Esophagus muscularis mucosa (tissue), 4 donors: ENCODE results near the gene CYSTM1. TPM values are rescaled to one million over a fixed set of nuclear protein-coding genes. Genes with fewer than 3 reads are reported as not detected.

Source experiments
- DNase-seq: peaks from one replicate; pipeline ENCODE4 v3.0.0-alpha.2; 2017; ENCODE audit errors: extremely low spot score
- H3K27ac ChIP-seq, 4 donors: fragments of 200-600 bp; sonication (generic); replicated peaks in 1 of 4; 1 replicate in 3 of 4; 2 replicates in 1 of 4; pipeline ENCODE4 v1.5.1; 2016 to 2019; ENCODE audit warnings: mild to moderate bottlenecking in 1 of 4
- H3K27me3 ChIP-seq, 4 donors: fragments of 200-600 bp; sonication (generic); one replicate each; pipeline versions ENCODE4 v1.5.1 to v1.6.0; 2016 to 2019
- H3K36me3 ChIP-seq, 4 donors: fragments of 200-600 bp; sonication (generic); one replicate each; pipeline ENCODE4 v1.5.1; 2016 to 2019
- H3K4me1 ChIP-seq, 4 donors: fragments of 200-600 bp; sonication (generic); one replicate each; pipeline ENCODE4 v1.5.1; 2016 to 2019
- H3K4me3 ChIP-seq, 4 donors: fragments of 200-600 bp; sonication (generic); 1 replicate in 2 of 4; 2 replicates in 2 of 4; pipeline ENCODE4 v1.5.1; 2016 to 2019; ENCODE audit warnings: mild to moderate bottlenecking in 4 of 4, moderate library complexity in 1 of 4
- H3K9me3 ChIP-seq, 4 donors: fragments of 200-600 bp; sonication (generic); 1 replicate in 3 of 4; 2 replicates in 1 of 4; pipeline ENCODE4 v1.5.1; 2016 to 2019
- CTCF ChIP-seq, 3 experiments: fragments of 200-600 bp in 2 of 3; fragments of 450-650 bp in 1 of 3; sonication (generic) in 2 of 3; IDR thresholded peaks; one replicate each; pipeline ENCODE4 v1.5.1; 2017 to 2019; ENCODE audit warnings: antibody characterized with exemption in 3 of 3, mild to moderate bottlenecking in 2 of 3, moderate library complexity in 1 of 3
- EP300 ChIP-seq: sonication (generic); formaldehyde crosslinking; IDR thresholded peaks from one replicate; pipeline ENCODE4 v1.6.1; 2017; ENCODE audit warnings: antibody characterized with exemption
- POLR2A ChIP-seq: fragments of 450-650 bp; IDR thresholded peaks from one replicate; pipeline ENCODE4 v1.6.1; 2017; ENCODE audit warnings: antibody characterized with exemption, moderate library complexity, mild to moderate bottlenecking, low read depth
- POLR2AphosphoS5 ChIP-seq, 2 donors: sonication (generic); formaldehyde crosslinking; IDR thresholded peaks; one replicate each; pipeline ENCODE4 v1.6.1; 2017; ENCODE audit warnings: antibody characterized with exemption in 2 of 2
- WGBS: methylation state at CpG from one replicate; pipeline ENCODE4 v1.1.5; 2018; 5-methylcytosine and 5-hydroxymethylcytosine counted together
- intact Hi-C: fragments of 100-400 bp; cut with DNase I; formaldehyde crosslinking; loops from one replicate; pipeline ENCODE4 v1.15.1; 2023
- total RNA-seq, 4 donors: library from RNA; depleted of rRNA; stranded (reverse); fragments of >200 nt; gene quantifications; one replicate each; pipeline versions ENCODE4 v1.1.0 to v1.2.1, GENCODE V29; 2016

CYSTM1 gene
- total RNA-seq, 4 donors from 2014 or later, result 54.0 to 81.0 (median 67.8) TPM

DNA sequence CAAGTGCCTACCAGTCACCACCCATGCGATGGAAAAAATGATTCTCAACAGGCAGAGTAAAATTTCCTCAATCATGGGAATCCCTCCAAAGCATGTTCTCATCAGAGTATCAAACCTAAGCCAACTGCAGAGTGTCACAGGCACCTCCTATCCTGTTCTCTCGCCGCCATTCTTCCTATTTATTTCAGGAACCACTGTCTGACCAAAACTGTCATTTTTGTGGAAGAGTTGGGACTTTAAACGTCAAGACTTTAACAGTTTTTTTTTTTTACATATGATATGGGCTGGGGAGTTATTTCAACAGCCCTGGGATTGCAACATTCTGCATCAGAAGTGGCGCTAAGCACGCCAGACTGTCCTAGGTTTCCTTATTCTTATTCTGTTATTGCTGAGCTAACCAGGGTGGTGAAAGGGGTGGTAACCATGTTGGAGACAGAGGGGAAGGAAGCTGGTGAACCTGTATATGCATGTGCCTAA, 98.5 kb downstream of the CYSTM1 start:
- intact Hi-C loops, result no loop called here
- no peaks in the 10 kb centered on the region for H3K9me3 ChIP-seq
- 65% methylated on average over 6 of the region's 6 CpGs for WGBS
- DNase-seq, result no peak
- peaks cover 0 to 4% (median 2%) of the 10 kb centered on the region in 4 donors for H3K36me3 ChIP-seq
- H3K27me3 ChIP-seq, result no peaks in the 10 kb centered on the region
- TF ChIP-seq EP300 (no peak), POLR2AphosphoS5 (IDR thresholded peaks at IDR 0.05) (peak in 1 of 2 donors; percentile 20)
- peaks cover 9 to 13% (median 11%) of the 10 kb centered on the region in 4 donors for H3K4me1 ChIP-seq
- peak overlapping the region in 3 of 4 donors; percentile 0 to 23 (median 8) for H3K27ac ChIP-seq
- no peak overlapping the region for H3K4me3 ChIP-seq

DNA sequence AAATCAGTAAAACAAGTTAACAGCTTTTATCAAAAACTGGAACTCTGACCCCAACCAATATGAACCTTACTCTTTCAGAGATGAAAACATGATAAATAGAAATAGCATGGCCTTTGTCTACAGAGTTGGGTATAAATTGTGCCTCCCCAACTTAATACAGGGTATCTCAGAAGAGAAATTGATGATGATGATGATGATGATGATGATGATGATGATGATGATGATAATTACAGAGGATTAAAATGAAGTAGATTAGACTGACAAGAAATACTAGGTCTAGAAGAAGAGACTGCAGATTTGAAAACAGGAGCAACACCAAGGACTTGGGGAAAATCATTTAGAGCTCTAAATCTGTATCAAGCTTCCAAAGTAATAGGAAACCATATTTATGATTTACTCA, 100.8 kb downstream of the CYSTM1 start:
- Histone ChIP-seq H3K4me3 (no peak overlapping the region), H3K27me3 (no peaks in the 10 kb centered on the region), H3K36me3 (peaks cover 0 to 9% (median 0%) of the 10 kb centered on the region in 4 donors), H3K27ac (no peak overlapping the region), H3K9me3 (no peaks in the 10 kb centered on the region), H3K4me1 (peaks cover 9 to 18% (median 12%) of the 10 kb centered on the region in 4 donors)
- intact Hi-C loops, result no loop called here
- no peak for DNase-seq
- no peak for TF ChIP-seq POLR2AphosphoS5 (IDR thresholded peaks at IDR 0.05)
- TF ChIP-seq CTCF (IDR thresholded peaks at IDR 0.05), result no peak
- no peak for TF ChIP-seq EP300
- TF ChIP-seq POLR2A, result no peak

GRCh38 chr5:140282266-140282665, 107.3 kb downstream of the CYSTM1 start:
- intact Hi-C loops, result no loop called here
- WGBS, result 93% methylated on average over 2 of the region's 2 CpGs

GRCh38 chr5:140284013-140284412, 109.0 kb downstream of the CYSTM1 start:
- Histone ChIP-seq H3K9me3 (no peaks in the 10 kb centered on the region), H3K4me1 (peaks cover 7 to 22% (median 17%) of the 10 kb centered on the region in 4 donors), H3K4me3 (no peak overlapping the region), H3K27me3 (no peaks in the 10 kb centered on the region), H3K36me3 (peaks cover 0 to 5% (median 0%) of the 10 kb centered on the region in 4 donors), H3K27ac (no peak overlapping the region)
- WGBS, result 83% methylated on average over 3 of the region's 3 CpGs
- no peak for DNase-seq
- intact Hi-C loops, result no loop called here
- TF ChIP-seq POLR2AphosphoS5 (IDR thresholded peaks at IDR 0.05) (no peak), CTCF (IDR thresholded peaks at IDR 0.05) (no peak), POLR2A (no peak), EP300 (no peak)

More at GRCh38 chr5:140282266-140282665, 107.3 kb downstream of the CYSTM1 start:
- Histone ChIP-seq H3K4me1 (peaks cover 7 to 22% (median 17%) of the 10 kb centered on the region in 4 donors), H3K27me3 (no peaks in the 10 kb centered on the region), H3K36me3 (peaks cover 0 to 9% (median 0%) of the 10 kb centered on the region in 4 donors), H3K9me3 (no peaks in the 10 kb centered on the region), H3K4me3 (no peak overlapping the region), H3K27ac (no peak overlapping the region)
- TF ChIP-seq POLR2A, result no peak
- no peak for TF ChIP-seq CTCF (IDR thresholded peaks at IDR 0.05)
- TF ChIP-seq POLR2AphosphoS5 (IDR thresholded peaks at IDR 0.05), result no peak
- no peak for TF ChIP-seq EP300
- DNase-seq, result no peak

- H3K4me3 ChIP-seq, result no peak overlapping the region
- no peak for TF ChIP-seq CTCF (IDR thresholded peaks at IDR 0.05)
- TF ChIP-seq POLR2A, result no peak
- no peak for TF ChIP-seq POLR2AphosphoS5 (IDR thresholded peaks at IDR 0.05)
- TF ChIP-seq EP300, result no peak
- DNase-seq, result no peak
- H3K27ac ChIP-seq, result no peak overlapping the region
- no peaks in the 10 kb centered on the region for H3K27me3 ChIP-seq
- peaks cover 13 to 30% (median 22%) of the 10 kb centered on the region in 4 donors for H3K4me1 ChIP-seq
- intact Hi-C loops, result no loop called here
- H3K9me3 ChIP-seq, result no peaks in the 10 kb centered on the region
- no peaks in the 10 kb centered on the region for H3K36me3 ChIP-seq
- WGBS, result 88% methylated on average over 4 of the region's 5 CpGs
These were observed 111.4 kb downstream of the CYSTM1 start for GRCh38 chr5:140286424-140286823.
